HCT116 (cell line): Measurements from ENCODE around the gene CHN1. TPM values are rescaled to one million over a fixed set of nuclear protein-coding genes. Genes with fewer than 3 reads are reported as not detected.

Experiments used
- ATAC-seq: fragments of 200-7000 bp; cut with Tn5 transposase; 2 replicates; pipeline ENCODE4 v1.9.1; 2020; ENCODE audit warnings: mild to moderate bottlenecking, moderate library complexity
- BruUV-seq: library from RNA; stranded (reverse); fragments of 400-500 nt; replicated peaks from 2 replicates; lab custom pipeline; 2021; lab: Mats Ljungman, UMichigan
- CTCF ChIA-PET: fragments of 300-600 bp; sonication (Branson Sonifier 250); formaldehyde crosslinking; loops from one replicate; lab custom pipeline; 2021; ENCODE audit warnings: antibody characterized with exemption; lab: Charles Lee
- POLR2A ChIA-PET: fragments of 300-600, 350-600 bp; sonication (Branson Sonifier 250); formaldehyde crosslinking; loops from one replicate; lab custom pipeline; 2021; ENCODE audit warnings: antibody characterized with exemption; lab: Charles Lee
- RAD21 ChIA-PET, 2 experiments: fragments of 300-600 bp; sonication (Branson Sonifier 250); formaldehyde crosslinking; loops; one replicate each; lab custom pipeline; 2023; ENCODE audit warnings: low total read pairs in 2 of 2; ENCODE audit not compliant: uncharacterized antibody in 2 of 2, unreplicated experiment in 2 of 2, low non-redundant PET in 1 of 2; lab: Charles Lee
- DNase-seq: peaks from one replicate; pipeline ENCODE4 v3.0.0-alpha.2; 2010; ENCODE audit warnings: low read depth, low spot score
- H2AFZ ChIP-seq: fragments of 200-600 bp; shearing (Covaris generic), sonication (generic); 2 replicates; pipeline ENCODE4 v1.6.1; 2017; ENCODE audit warnings: low read depth, mixed run types, mixed read lengths, antibody characterized with exemption, low read length; ENCODE audit not compliant: poor library complexity, severe bottlenecking
- H3K27ac ChIP-seq: 2 replicates; pipeline ENCODE4 v1.5.1; 2012; ENCODE audit warnings: low read depth, low read length
- H3K27me3 ChIP-seq: fragments of 200-600 bp; sonication (generic); 2 replicates; pipeline ENCODE4 v1.6.1; 2016; ENCODE audit warnings: mixed run types, low read length, mixed read lengths; ENCODE audit not compliant: insufficient read depth
- H3K36me3 ChIP-seq, 2 experiments: fragments of 200-500 bp in 1 of 2; fragments of 200-600 bp in 1 of 2; sonication (Bioruptor generic) in 1 of 2; sonication (generic) in 1 of 2; 2 replicates each; pipeline versions ENCODE4 v1.5.1 to v1.6.1; 2014 to 2016; ENCODE audit warnings: low read length in 2 of 2, inconsistent platforms in 1 of 2, mixed read lengths in 1 of 2, mixed run types in 1 of 2; ENCODE audit not compliant: insufficient read depth in 2 of 2, control insufficient read depth in 1 of 2
- H3K4me1 ChIP-seq, 2 experiments: fragments of 200-600 bp in 1 of 2; sonication (generic) in 1 of 2; 2 replicates each; pipeline versions ENCODE4 v1.5.1 to v1.6.1; 2012 to 2017; ENCODE audit warnings: low read length in 2 of 2, inconsistent platforms in 1 of 2, mild to moderate bottlenecking in 1 of 2, mixed read lengths in 1 of 2, mixed run types in 1 of 2, moderate library complexity in 1 of 2; ENCODE audit not compliant: insufficient read depth in 2 of 2, control insufficient read depth in 1 of 2
- H3K4me2 ChIP-seq: fragments of 200-600 bp; sonication (generic); 2 replicates; pipeline ENCODE4 v1.6.1; 2017; ENCODE audit warnings: mixed run types, low read length, mixed read lengths
- H3K4me3 ChIP-seq, 2 experiments: fragments of 200-600 bp in 1 of 2; sonication (generic) in 1 of 2; replicated peaks in 1 of 2; 2 replicates each; pipeline ENCODE4 v1.5.1; 2011 to 2016; ENCODE audit warnings: low read length in 2 of 2, control low read depth in 1 of 2, low read depth in 1 of 2, mild to moderate bottlenecking in 1 of 2, mixed read lengths in 1 of 2, mixed run types in 1 of 2
- H3K79me2 ChIP-seq: fragments of 200-600 bp; sonication (generic); 2 replicates; pipeline ENCODE4 v1.6.1; 2017; ENCODE audit warnings: mild to moderate bottlenecking, mixed run types, low read length, moderate library complexity, mixed read lengths; ENCODE audit not compliant: insufficient read depth
- H3K9ac ChIP-seq: fragments of 200-600 bp; sonication (generic); 2 replicates; pipeline ENCODE4 v1.6.1; 2016; ENCODE audit warnings: low read length, mixed read lengths
- H3K9me2 ChIP-seq: fragments of 200-600 bp; sonication (generic), shearing (Covaris generic); 2 replicates; pipeline ENCODE4 v1.6.1; 2017; ENCODE audit warnings: mixed run types, mild to moderate bottlenecking, moderate library complexity; ENCODE audit not compliant: insufficient read depth
- H3K9me3 ChIP-seq, 2 experiments: fragments of 200-500 bp in 1 of 2; fragments of 200-600 bp in 1 of 2; sonication (Bioruptor generic) in 1 of 2; sonication (generic) in 1 of 2; 2 replicates each; pipeline ENCODE4 v1.6.1; 2014 to 2017; ENCODE audit warnings: low read length in 2 of 2, mixed read lengths in 2 of 2, inconsistent platforms in 1 of 2, low read depth in 1 of 2, mild to moderate bottlenecking in 1 of 2, mixed run types in 1 of 2, moderate library complexity in 1 of 2; ENCODE audit not compliant: control insufficient read depth in 1 of 2, insufficient read depth in 1 of 2
- H4K20me1 ChIP-seq: fragments of 200-600 bp; sonication (generic), shearing (Covaris generic); 2 replicates; pipeline ENCODE4 v1.6.1; 2017; ENCODE audit warnings: mixed run types, mild to moderate bottlenecking, moderate library complexity; ENCODE audit not compliant: insufficient read depth
- CBX3 ChIP-seq: IDR thresholded peaks from 2 replicates; pipeline ENCODE4 v1.6.1; 2012; ENCODE audit warnings: low read depth
- CEBPB ChIP-seq: IDR thresholded peaks from 2 replicates; pipeline ENCODE4 v1.6.1; 2012; ENCODE audit warnings: low read depth
- EGR1 ChIP-seq: IDR thresholded peaks from 2 replicates; pipeline ENCODE4 v1.6.1; 2012; ENCODE audit warnings: low read depth
- EZH2 ChIP-seq: fragments of 200-600 bp; sonication (generic); IDR thresholded peaks from 2 replicates; pipeline ENCODE4 v1.6.1; 2017; ENCODE audit warnings: antibody characterized with exemption, mixed run types
- EZH2phosphoT487 ChIP-seq: fragments of 200-600 bp; IDR thresholded peaks from 2 replicates; pipeline ENCODE4 v1.6.1; 2018; ENCODE audit warnings: antibody characterized with exemption, borderline replicate concordance
- MAX ChIP-seq: IDR thresholded peaks from 2 replicates; pipeline ENCODE4 v1.6.1; 2012
- RAD21 ChIP-seq: IDR thresholded peaks from 2 replicates; pipeline ENCODE4 v1.6.1; 2012; ENCODE audit warnings: low read depth, mild to moderate bottlenecking
- SIN3A ChIP-seq: IDR thresholded peaks from 2 replicates; pipeline ENCODE4 v1.6.1; 2012; ENCODE audit warnings: low read depth
- YY1 ChIP-seq: IDR thresholded peaks from 2 replicates; pipeline ENCODE4 v1.6.1; 2011; ENCODE audit warnings: low read length, low read depth, moderate library complexity, mild to moderate bottlenecking; ENCODE audit not compliant: insufficient replicate concordance; ENCODE audit errors: extremely low read depth
- ZFX ChIP-seq: fragments of 450-650 bp; IDR thresholded peaks from 2 replicates; pipeline ENCODE4 v1.6.1; 2017
- ZNF274 ChIP-seq: fragments of 200-500 bp; sonication (Bioruptor generic); IDR thresholded peaks from 2 replicates; pipeline ENCODE4 v1.6.1; 2014; ENCODE audit warnings: mild to moderate bottlenecking, low read depth, low read length, inconsistent platforms
- intact Hi-C: fragments of 100-400 bp; cut with micrococcal nuclease; formaldehyde crosslinking; loops from 2 replicates; pipeline ENCODE4 v1.10.0; 2022
- total RNA-seq: library from RNA; stranded (reverse); gene quantifications from one replicate; pipeline ENCODE4 v1.2.1, GENCODE V29; 2021; ENCODE audit not compliant: unreplicated experiment
- TF ChIP-seq, protein P1 (sequence below): IDR thresholded peaks from 2 replicates; pipeline ENCODE4 v1.6.1; 2011; ENCODE audit warnings: mild to moderate bottlenecking, low read length, moderate library complexity; ENCODE audit not compliant: insufficient replicate concordance; ENCODE audit errors: extremely low read depth
- TF ChIP-seq, protein P2 (sequence below): IDR thresholded peaks from 2 replicates; pipeline ENCODE4 v1.6.1; 2012

The CHN1 gene
- total RNA-seq, 1 experiment from 2014 or later = 3.6 TPM

DNA sequence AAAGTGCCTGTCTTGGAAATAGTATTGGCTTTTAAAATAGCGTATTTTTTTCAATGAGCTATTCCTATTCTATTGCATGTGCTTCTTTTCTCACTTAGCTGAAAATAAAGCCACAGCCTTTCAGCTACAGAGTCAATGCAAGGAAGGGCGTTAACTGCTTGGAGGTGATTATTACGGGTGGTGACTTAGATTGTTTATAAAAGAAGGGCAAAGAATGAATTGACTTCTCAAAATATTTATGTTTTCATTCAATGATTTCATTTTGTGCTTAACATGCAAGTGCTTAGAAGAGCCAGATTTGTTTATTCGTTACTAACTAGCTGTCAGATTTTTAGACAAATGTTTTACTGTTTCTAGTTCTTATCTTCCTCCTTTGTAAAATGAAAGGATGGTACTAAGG is 2.8 kb upstream of the CHN1 start:
- ChIA-PET CTCF (interaction anchor here (1.0 kb wide), 1 partner anchor 237 kb away, joined by 4 read pairs; no protein-coding TSS in a partner anchor), RAD21 (no interaction called here), POLR2A (no interaction called here)
- Histone ChIP-seq H3K27me3 (peaks cover 42% of the 10 kb centered on the region), H4K20me1 (no peaks in the 10 kb centered on the region), H2AFZ (no peak overlapping the region), H3K27ac (no peak overlapping the region), H3K79me2 (no peaks in the 10 kb centered on the region), H3K4me2 (no peak overlapping the region), H3K9ac (no peak overlapping the region), H3K4me3 (no peak overlapping the region), H3K4me1 (peaks cover 3 to 13% of the 10 kb centered on the region in 2 experiments; a peak in 3 of 4 replicates), H3K9me2 (no peaks in the 10 kb centered on the region), H3K36me3 (no peaks in the 10 kb centered on the region), H3K9me3 (no peaks in the 10 kb centered on the region)
- ATAC-seq (no peak), DNase-seq (no peak)
- TF ChIP-seq, protein P1, sequence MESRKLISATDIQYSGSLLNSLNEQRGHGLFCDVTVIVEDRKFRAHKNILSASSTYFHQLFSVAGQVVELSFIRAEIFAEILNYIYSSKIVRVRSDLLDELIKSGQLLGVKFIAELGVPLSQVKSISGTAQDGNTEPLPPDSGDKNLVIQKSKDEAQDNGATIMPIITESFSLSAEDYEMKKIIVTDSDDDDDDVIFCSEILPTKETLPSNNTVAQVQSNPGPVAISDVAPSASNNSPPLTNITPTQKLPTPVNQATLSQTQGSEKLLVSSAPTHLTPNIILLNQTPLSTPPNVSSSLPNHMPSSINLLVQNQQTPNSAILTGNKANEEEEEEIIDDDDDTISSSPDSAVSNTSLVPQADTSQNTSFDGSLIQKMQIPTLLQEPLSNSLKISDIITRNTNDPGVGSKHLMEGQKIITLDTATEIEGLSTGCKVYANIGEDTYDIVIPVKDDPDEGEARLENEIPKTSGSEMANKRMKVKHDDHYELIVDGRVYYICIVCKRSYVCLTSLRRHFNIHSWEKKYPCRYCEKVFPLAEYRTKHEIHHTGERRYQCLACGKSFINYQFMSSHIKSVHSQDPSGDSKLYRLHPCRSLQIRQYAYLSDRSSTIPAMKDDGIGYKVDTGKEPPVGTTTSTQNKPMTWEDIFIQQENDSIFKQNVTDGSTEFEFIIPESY = no peak
- TF ChIP-seq, protein P2, sequence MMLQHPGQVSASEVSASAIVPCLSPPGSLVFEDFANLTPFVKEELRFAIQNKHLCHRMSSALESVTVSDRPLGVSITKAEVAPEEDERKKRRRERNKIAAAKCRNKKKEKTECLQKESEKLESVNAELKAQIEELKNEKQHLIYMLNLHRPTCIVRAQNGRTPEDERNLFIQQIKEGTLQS = no peak
- TF ChIP-seq EZH2phosphoT487 (no peak), RAD21 (no peak), MAX (no peak), ZNF274 (no peak), SIN3A (no peak), EGR1 (no peak), CEBPB (no peak), ZFX (no peak), EZH2 (no peak), YY1 (no peak), CBX3 (no peak)
- intact Hi-C loops = no loop called here
- BruUV-seq = no TSS peak
